GM21526 (cell line): ENCODE measurements around the gene PSTPIP1.

Experiments used
- ATAC-seq: cut with Tn5 transposase; IDR thresholded peaks from one replicate; pipeline ENCODE4 v1.9.1; 2021; ENCODE audit warnings: moderate library complexity; ENCODE audit not compliant: unreplicated experiment, low FRiP score

PSTPIP1 gene

GRCh38 chr15:77038312-77039216, 43.6 kb downstream of the PSTPIP1 start:
- no peak for ATAC-seq

GRCh38 chr15:77039217-77039533, 44.2 kb downstream of the PSTPIP1 start:
- no peak for ATAC-seq

GRCh38 chr15:77039848-77040247, 44.9 kb downstream of the PSTPIP1 start:
- no peak for ATAC-seq

- no peak for ATAC-seq
These were observed 45.7 kb downstream of the PSTPIP1 start for GRCh38 chr15:77040673-77041072.

- no peak for ATAC-seq
These were observed 47.5 kb downstream of the PSTPIP1 start for GRCh38 chr15:77042245-77042919.

GRCh38 chr15:77042955-77043920, 48.3 kb downstream of the PSTPIP1 start:
- ATAC-seq: no peak

- no peak for ATAC-seq
These were observed 49.5 kb downstream of the PSTPIP1 start for GRCh38 chr15:77044228-77045042.

- ATAC-seq: no peak
These were observed 51.1 kb downstream of the PSTPIP1 start for GRCh38 chr15:77045985-77046384.

GRCh38 chr15:77046704-77047412, 51.9 kb downstream of the PSTPIP1 start:
- no peak for ATAC-seq

GRCh38 chr15:77048135-77048876, 53.4 kb downstream of the PSTPIP1 start:
- no peak for ATAC-seq

GRCh38 chr15:77052556-77052955, 57.6 kb downstream of the PSTPIP1 start:
- no peak for ATAC-seq

GRCh38 chr15:77053709-77054108, 58.8 kb downstream of the PSTPIP1 start:
- no peak for ATAC-seq

- no peak for ATAC-seq
These were observed 62.1 kb downstream of the PSTPIP1 start for GRCh38 chr15:77057072-77057471.

GRCh38 chr15:77057685-77058084, 62.8 kb downstream of the PSTPIP1 start:
- no peak for ATAC-seq

GRCh38 chr15:77058468-77058867, 63.5 kb downstream of the PSTPIP1 start:
- ATAC-seq: no peak

GRCh38 chr15:77059786-77060361, 64.9 kb downstream of the PSTPIP1 start:
- ATAC-seq: no peak

GRCh38 chr15:77060546-77060945, 65.6 kb downstream of the PSTPIP1 start:
- no peak for ATAC-seq

GRCh38 chr15:77063249-77063648, 68.3 kb downstream of the PSTPIP1 start:
- ATAC-seq: no peak
